Neural progenitor cell (in vitro differentiated cells): ENCODE data around the gene CIDEA.

Experiments
- EZH2 ChIP-seq: fragments of 200-600 bp; sonication (generic); IDR thresholded peaks from 2 replicates; pipeline ENCODE4 v1.6.1; 2017; ENCODE audit warnings: antibody characterized with exemption, mild to moderate bottlenecking, moderate library complexity
- EZH2phosphoT487 ChIP-seq: fragments of 200-600 bp; sonication (generic); IDR thresholded peaks from 2 replicates; pipeline ENCODE4 v1.6.1; 2017; ENCODE audit warnings: antibody characterized with exemption
- TF ChIP-seq, protein P1 (sequence below): fragments of 200-600 bp; sonication (generic); IDR thresholded peaks from 2 replicates; pipeline ENCODE4 v1.5.1; 2017; ENCODE audit warnings: antibody characterized with exemption, mild to moderate bottlenecking

DNA sequence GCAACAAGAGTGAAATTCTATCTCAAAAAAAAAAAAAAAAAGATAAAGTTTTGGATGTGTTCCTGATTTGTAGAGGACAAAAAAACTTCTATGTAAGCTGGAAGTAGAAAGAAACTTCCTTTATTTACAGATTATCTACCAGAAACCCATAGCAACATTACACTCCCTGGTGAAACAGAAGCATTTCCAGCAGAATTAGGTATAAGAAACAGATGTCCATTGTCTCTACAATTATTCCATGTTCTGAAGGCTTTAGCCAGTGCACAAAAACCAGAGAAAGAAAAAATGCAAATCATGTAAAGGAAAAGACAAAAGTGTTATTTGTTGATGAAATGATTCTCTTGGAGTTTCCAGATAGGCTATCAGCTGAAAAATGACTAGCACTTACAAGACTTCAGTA is 58.8 kb downstream of the CIDEA start:
- TF ChIP-seq, protein P1, sequence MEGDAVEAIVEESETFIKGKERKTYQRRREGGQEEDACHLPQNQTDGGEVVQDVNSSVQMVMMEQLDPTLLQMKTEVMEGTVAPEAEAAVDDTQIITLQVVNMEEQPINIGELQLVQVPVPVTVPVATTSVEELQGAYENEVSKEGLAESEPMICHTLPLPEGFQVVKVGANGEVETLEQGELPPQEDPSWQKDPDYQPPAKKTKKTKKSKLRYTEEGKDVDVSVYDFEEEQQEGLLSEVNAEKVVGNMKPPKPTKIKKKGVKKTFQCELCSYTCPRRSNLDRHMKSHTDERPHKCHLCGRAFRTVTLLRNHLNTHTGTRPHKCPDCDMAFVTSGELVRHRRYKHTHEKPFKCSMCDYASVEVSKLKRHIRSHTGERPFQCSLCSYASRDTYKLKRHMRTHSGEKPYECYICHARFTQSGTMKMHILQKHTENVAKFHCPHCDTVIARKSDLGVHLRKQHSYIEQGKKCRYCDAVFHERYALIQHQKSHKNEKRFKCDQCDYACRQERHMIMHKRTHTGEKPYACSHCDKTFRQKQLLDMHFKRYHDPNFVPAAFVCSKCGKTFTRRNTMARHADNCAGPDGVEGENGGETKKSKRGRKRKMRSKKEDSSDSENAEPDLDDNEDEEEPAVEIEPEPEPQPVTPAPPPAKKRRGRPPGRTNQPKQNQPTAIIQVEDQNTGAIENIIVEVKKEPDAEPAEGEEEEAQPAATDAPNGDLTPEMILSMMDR = no peak
- TF ChIP-seq EZH2phosphoT487 (no peak), EZH2 (no peak)
